HG03378 (cell line): ENCODE data around the gene CCT2.

ENCODE experiments used
- ATAC-seq: cut with Tn5 transposase; IDR thresholded peaks from one replicate; pipeline ENCODE4 v1.9.1; 2021; ENCODE audit warnings: mild to moderate bottlenecking, moderate library complexity; ENCODE audit not compliant: unreplicated experiment

The CCT2 gene

DNA sequence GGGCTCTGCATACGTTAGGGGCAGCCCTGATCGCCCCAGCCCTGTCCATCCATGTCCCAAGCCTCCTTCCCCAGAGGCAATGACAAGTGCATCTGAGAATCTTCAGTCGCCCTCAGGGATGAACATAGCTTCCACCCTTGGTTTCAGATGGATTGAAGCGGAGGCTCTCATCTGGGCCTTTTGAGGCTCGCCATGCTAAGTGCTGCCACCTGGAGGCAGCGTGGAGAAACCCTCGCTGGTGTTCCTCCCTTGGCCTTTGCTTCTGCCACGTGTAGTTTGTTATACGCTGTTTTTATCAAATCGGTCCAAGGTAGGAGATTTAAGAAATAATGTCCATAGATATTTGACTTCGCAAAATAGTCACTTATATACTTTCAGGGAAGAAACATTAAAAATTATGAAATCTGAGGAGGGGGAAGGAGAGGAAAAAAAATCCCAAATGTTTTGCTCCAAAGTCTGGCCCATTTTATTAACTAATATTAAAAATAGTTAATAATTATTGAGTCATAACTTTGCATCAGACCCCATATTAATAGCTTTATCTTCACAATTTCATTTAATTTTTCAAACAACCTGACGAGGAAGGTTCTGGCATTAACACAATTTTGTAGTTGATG, 54.2 kb downstream of the CCT2 start:
- peak; percentile 75 for ATAC-seq

DNA sequence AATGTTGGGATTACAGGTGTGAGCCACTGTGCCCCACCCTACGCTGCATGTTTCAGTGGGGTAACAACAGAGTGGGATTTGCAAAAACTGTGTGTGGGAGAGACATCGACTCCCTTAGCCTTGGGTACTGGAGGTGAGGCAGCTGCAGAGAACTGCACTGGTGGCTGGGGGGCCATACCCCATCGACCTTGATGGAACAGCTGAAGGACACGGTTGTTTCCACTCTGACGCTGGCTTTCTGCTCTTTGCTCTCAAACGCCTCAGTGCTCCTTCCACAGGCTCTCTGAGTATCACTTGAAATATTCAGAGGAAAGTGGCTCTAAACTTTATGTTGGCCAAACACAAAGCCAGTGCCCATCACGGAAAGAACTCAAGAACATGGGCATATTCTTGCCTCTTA, 56.3 kb downstream of the CCT2 start:
- no peak for ATAC-seq

DNA sequence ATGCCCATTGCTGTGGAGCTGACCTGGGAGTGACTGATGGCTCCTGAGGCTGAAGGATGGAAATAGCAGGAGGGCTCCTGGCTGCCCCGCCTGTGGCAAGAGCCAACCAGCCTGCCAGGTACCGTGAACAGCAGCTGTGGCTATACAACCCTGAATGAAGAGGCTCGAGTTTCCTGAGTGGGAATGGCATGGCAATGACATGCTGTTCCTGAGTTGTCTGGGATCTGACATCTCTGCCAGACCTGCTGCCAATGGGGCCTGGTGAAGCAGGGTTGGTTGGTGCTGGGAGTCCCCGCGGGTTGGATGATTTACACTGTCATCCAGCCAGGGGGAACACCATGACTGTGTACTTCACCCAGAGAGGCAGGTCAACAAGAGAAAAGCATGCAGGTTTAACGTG, 57.3 kb downstream of the CCT2 start:
- ATAC-seq = no peak

DNA sequence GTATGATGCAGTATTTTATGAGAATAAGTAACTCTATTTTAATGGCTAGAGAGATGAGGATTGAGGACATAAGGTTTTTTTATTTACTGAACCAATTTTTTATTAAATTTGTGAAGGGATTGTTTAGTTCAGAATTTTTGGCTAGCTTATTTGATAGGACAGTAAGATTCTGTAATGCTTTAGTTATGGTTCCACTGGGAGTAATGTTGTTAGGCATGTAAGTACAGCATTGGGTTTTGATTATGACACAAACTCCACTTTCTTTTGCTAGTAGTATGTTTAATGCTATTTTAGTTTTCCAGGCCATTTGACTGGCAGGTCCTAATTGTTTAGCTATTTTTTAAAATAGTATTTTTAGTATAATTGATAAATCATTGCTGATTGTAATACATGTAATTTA, 59.3 kb downstream of the CCT2 start:
- no peak for ATAC-seq

DNA sequence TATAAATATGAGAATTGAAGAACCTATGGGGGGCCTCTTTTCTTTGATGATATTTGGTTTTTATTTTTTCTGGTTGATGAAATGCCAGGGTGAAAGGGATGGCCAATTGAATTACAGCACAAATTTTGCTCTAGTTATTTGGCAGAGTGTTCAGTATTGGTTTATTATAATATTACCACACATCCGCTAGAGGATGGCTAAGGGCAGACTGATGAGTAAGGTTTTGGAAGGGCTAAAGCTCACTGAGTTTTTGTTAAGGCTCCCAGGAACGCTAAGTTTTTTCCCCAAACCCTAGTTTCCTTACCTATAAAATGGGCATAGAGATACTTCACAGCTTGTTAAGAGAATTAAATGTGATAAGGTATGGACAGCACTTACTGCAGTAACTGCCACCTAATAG, 59.8 kb downstream of the CCT2 start:
- ATAC-seq = no peak

DNA sequence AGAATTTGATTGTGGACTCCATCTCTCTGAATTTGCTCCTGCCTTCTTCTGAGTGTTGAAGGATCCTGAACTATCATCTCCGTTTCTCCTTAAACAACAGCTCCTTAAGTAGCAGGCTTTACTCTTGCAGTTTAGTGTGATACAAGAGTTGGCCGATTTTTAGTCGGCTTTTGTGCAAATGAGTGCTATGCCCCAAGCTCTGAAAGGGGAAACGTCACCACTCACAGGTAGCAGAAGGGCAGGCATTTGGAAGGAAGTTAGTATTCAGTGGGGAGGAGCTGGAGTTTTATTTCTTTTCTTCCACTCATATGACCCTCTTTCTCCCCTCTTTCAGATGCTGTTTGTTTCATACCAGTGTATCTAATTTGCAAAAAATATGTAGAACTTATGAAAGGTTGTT, 61.9 kb downstream of the CCT2 start:
- no peak for ATAC-seq

DNA sequence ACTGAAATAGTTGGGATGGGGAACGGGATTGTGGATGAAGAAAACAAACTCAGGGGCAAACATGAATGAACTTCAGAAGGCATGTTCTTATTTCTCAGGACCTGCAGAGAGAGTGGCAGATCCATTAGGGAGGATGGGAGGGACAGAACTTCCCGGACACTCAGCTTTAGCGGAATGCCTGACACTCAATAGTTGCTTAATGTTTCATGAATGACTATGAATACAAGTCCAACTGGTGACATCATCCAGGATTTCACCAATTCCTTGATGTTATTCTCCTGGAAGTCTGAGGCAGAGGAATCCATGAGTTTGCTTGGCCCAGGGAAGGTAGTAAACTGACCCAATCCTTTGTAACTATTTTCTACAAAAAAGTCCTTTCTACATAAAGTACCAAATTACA, 63.2 kb downstream of the CCT2 start:
- ATAC-seq = no peak

DNA sequence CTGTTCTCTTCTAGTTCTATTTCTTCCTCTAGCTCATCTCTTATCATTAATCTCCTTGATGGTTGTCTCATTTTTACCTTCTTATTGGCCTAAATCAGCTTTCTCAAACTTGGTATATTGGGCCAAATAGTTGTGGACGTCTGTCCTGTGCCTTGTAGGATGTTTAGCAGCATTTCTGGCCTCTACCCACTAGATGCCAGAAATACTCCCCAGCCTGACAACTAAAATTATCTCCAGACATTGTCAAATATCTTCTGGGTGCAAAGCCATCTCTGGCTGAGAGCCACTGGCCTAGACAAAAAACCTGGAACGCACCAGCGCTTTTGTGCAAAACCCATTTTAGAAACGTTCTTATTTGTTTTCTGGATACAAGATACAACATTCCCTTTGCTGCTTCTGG, 64.3 kb downstream of the CCT2 start:
- ATAC-seq = no peak
